K562 (cell line): ENCODE data around the gene SLC9A3. TPM values are rescaled to one million over a fixed set of nuclear protein-coding genes. Genes with fewer than 3 reads are reported as not detected.

ENCODE experiments used
- ATF7 ChIP-seq: fragments of 450-650 bp; IDR thresholded peaks from 2 replicates; pipeline ENCODE4 v1.7.1; 2014; ENCODE audit warnings: mild to moderate bottlenecking, moderate library complexity
- CBX8 ChIP-seq: fragments of 200-600 bp; sonication (generic); IDR thresholded peaks from 2 replicates; pipeline ENCODE4 v1.6.1; 2012; ENCODE audit warnings: borderline replicate concordance, mixed run types, low read depth, mild to moderate bottlenecking, moderate library complexity, mixed read lengths, low read length, control low read depth, inconsistent platforms; ENCODE audit not compliant: poor library complexity, severe bottlenecking; ENCODE audit errors: extremely low read depth
- HDGF ChIP-seq: fragments of 450-650 bp; IDR thresholded peaks from 2 replicates; pipeline ENCODE4 v1.6.1; 2016
- LCOR ChIP-seq: sonication (generic); formaldehyde crosslinking; IDR thresholded peaks from 2 replicates; pipeline ENCODE4 v1.8.0; 2022; ENCODE audit warnings: mild to moderate bottlenecking, missing genetic modification reagents
- NBN ChIP-seq: fragments of 450-650 bp; IDR thresholded peaks from 2 replicates; pipeline ENCODE4 v1.6.1; 2016; ENCODE audit warnings: low read depth, mild to moderate bottlenecking
- NFATC3 ChIP-seq: fragments of 450-650 bp; IDR thresholded peaks from 2 replicates; pipeline ENCODE4 v1.6.1; 2017; ENCODE audit warnings: mild to moderate bottlenecking
- NFYB ChIP-seq: IDR thresholded peaks from 2 replicates; pipeline ENCODE4 v1.6.1; 2011; ENCODE audit warnings: mild to moderate bottlenecking, moderate library complexity; ENCODE audit not compliant: insufficient read length; ENCODE audit errors: extremely low read depth
- NONO ChIP-seq, 2 experiments: fragments of 200-400 bp in 1 of 2; fragments of 450-650 bp in 1 of 2; formaldehyde crosslinking in 1 of 2; IDR thresholded peaks; 2 replicates each; pipeline ENCODE4 v1.6.1; 2017; ENCODE audit warnings: low read depth in 2 of 2, mild to moderate bottlenecking in 2 of 2, moderate library complexity in 2 of 2, low read length in 1 of 2
- PURB ChIP-seq: sonication (generic); formaldehyde crosslinking; IDR thresholded peaks from 2 replicates; pipeline ENCODE4 v1.9.0; 2021; ENCODE audit warnings: low read depth, mild to moderate bottlenecking, missing genetic modification reagents
- RHOXF2B ChIP-seq: fragments of 250-450 bp; sonication (Bioruptor Pico); conservative IDR thresholded peaks from 2 replicates; pipeline ENCODE4 v1.5.1; 2021
- SPI1 ChIP-seq: IDR thresholded peaks from 2 replicates; pipeline ENCODE4 v1.6.1; 2011; ENCODE audit warnings: low read depth, low read length, control low read depth, borderline replicate concordance
- TCFL5 ChIP-seq: fragments of 250-450 bp; sonication (Bioruptor Pico); conservative IDR thresholded peaks from 2 replicates; pipeline ENCODE4 v1.6.1; 2021; ENCODE audit warnings: mild to moderate bottlenecking, moderate library complexity, matching md5 sums
- ZC3H8 ChIP-seq: fragments of 450-650 bp; IDR thresholded peaks from 2 replicates; pipeline ENCODE4 v1.6.1; 2017
- ZFP36 ChIP-seq: fragments of 150-350 bp; IDR thresholded peaks from 2 replicates; pipeline ENCODE4 v1.6.1; 2018; ENCODE audit warnings: low read length, low read depth; ENCODE audit not compliant: partially characterized antibody
- ZNF408 ChIP-seq: fragments of 250-450 bp; sonication (Bioruptor Pico); IDR thresholded peaks from 2 replicates; pipeline ENCODE4 v1.4.0; 2020; ENCODE audit warnings: low read depth, mild to moderate bottlenecking, moderate library complexity
- ZNF561 ChIP-seq: fragments of 450-650 bp; formaldehyde crosslinking; conservative IDR thresholded peaks from 2 replicates; pipeline ENCODE4 v1.4.0; 2020; ENCODE audit warnings: mild to moderate bottlenecking, moderate library complexity
- polyA plus RNA-seq, 8 experiments: library from polyadenylated mRNA; depleted of rRNA in 4 of 8; stranded (reverse) in 5 of 8; unstranded in 3 of 8; fragments of >200 nt; fragmentation: Nextera tagmentation in 2 of 8; fragmentation: Illumina TruSeq in 1 of 8; extraction: Ambion mirVana in 2 of 8; extraction: Trizol in 1 of 8; gene quantifications; 2 replicates each; pipeline versions ENCODE4 v1.2.1 to v1.2.3, GENCODE V29; 2011 to 2014; ENCODE audit warnings: inconsistent platforms in 1 of 8, missing spikeins in 1 of 8
- total RNA-seq, 7 experiments: library from RNA; depleted of rRNA in 6 of 7; stranded (reverse); fragments of >200 nt in 6 of 7; fragmentation: Illumina TruSeq in 2 of 7; extraction: Trizol in 2 of 7; gene quantifications; 2 replicates each; pipeline versions ENCODE4 v1.2.1 to v1.2.3, GENCODE V29; 2011 to 2021; ENCODE audit warnings: low replicate concordance in 1 of 7
- TF ChIP-seq, protein P1 (sequence below): fragments of 450-650 bp; IDR thresholded peaks from 2 replicates; pipeline ENCODE4 v1.6.1; 2016; ENCODE audit warnings: low read depth
- TF ChIP-seq, protein P2 (sequence below), 3 experiments: fragments of 200-800 bp in 1 of 3; sonication (Bioruptor generic) in 1 of 3; sonication (generic) in 1 of 3; formaldehyde crosslinking in 1 of 3; IDR thresholded peaks; 2 replicates each; pipeline versions ENCODE4 v1.6.1 to v1.8.0; 2016 to 2022; ENCODE audit warnings: mild to moderate bottlenecking in 2 of 3, missing compliant biosample characterization in 2 of 3, missing genetic modification characterization in 2 of 3, missing genetic modification reagents in 1 of 3

SLC9A3 gene
- total and polyA plus RNA-seq, 9 of the 15 experiments (the other 6 are each of a cell fraction or from before 2014, with no cell fraction given) = 1.5 to 5.8 (median 3.7) TPM; not detected in 2

DNA sequence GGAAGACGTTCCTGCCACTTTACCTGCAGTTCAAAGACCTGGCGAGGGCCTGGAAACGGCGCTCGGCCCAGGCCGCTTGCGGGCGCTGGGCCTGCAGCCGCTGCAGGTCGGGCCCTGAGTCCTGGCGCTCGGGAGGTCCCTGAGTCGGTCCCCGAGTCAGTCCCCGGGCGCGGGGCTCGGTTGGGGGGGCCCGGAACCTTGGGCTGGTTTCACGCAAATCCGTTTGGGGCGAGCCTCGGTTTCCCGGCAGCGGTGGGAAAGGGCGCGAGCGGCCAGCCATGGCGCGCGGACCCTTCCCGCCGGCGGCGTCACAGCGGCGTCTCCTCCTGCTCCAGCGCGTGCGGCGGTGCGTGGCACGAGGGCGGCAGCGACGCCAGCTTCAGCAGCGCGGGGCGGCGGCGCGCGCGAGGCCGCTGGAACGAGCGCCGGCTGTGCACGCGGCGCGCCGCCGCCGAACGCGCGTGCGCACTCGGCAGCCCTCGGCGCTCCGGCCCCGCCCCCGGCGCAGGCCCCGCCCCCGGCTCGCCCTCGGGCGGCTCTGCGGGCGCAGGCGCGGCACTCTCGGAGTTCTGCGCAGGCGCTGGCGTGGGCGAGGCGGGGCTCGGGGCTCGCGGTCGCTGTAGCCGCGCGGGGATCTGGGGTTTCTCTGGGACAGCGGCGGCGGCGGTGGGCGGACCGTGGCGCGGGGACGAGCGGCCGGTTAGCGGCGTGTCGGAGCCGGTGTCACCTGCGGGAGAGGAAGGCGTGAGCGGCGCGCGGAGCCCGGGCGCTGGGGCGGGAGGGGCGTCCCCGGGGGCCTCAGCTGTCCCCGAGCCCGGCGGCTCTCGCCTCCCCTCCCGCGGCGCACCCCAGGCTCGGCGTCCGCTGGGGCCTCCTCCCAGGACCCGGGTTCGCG, 51.3 kb downstream of the SLC9A3 start (continued):
- TF ChIP-seq, protein P1, sequence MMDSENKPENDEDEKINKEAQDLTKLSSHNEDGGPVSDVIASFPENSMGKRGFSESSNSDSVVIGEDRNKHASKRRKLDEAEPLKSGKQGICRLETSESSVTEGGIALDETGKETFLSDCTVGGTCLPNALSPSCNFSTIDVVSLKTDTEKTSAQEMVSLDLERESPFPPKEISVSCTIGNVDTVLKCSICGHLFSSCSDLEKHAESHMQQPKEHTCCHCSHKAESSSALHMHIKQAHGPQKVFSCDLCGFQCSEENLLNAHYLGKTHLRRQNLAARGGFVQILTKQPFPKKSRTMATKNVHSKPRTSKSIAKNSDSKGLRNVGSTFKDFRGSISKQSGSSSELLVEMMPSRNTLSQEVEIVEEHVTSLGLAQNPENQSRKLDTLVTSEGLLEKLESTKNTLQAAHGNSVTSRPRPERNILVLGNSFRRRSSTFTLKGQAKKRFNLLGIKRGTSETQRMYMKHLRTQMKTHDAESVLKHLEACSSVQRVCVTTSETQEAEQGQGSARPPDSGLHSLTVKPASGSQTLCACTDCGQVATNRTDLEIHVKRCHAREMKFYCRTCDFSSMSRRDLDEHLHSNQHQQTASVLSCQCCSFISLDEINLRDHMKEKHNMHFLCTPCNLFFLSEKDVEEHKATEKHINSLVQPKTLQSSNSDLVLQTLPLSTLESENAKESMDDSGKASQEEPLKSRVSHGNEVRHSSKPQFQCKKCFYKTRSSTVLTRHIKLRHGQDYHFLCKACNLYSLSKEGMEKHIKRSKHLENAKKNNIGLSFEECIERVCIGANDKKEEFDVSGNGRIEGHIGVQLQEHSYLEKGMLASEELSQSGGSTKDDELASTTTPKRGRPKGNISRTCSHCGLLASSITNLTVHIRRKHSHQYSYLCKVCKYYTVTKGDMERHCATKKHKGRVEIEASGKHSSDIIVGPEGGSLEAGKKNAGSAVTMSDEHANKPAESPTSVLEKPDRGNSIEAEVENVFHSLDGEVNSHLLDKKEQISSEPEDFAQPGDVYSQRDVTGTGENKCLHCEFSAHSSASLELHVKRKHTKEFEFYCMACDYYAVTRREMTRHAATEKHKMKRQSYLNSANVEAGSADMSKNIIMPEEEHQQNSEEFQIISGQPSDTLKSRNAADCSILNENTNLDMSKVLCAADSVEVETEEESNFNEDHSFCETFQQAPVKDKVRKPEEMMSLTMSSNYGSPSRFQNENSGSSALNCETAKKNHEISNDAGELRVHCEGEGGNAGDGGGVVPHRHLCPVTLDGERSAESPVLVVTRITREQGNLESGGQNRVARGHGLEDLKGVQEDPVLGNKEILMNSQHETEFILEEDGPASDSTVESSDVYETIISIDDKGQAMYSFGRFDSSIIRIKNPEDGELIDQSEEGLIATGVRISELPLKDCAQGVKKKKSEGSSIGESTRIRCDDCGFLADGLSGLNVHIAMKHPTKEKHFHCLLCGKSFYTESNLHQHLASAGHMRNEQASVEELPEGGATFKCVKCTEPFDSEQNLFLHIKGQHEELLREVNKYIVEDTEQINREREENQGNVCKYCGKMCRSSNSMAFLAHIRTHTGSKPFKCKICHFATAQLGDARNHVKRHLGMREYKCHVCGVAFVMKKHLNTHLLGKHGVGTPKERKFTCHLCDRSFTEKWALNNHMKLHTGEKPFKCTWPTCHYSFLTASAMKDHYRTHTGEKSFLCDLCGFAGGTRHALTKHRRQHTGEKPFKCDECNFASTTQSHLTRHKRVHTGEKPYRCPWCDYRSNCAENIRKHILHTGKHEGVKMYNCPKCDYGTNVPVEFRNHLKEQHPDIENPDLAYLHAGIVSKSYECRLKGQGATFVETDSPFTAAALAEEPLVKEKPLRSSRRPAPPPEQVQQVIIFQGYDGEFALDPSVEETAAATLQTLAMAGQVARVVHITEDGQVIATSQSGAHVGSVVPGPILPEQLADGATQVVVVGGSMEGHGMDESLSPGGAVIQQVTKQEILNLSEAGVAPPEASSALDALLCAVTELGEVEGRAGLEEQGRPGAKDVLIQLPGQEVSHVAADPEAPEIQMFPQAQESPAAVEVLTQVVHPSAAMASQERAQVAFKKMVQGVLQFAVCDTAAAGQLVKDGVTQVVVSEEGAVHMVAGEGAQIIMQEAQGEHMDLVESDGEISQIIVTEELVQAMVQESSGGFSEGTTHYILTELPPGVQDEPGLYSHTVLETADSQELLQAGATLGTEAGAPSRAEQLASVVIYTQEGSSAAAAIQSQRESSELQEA = no peak
- TF ChIP-seq NFATC3 (no peak), ZNF561 (CRISPR knock-in tag) (no peak), CBX8 (no peak), PURB (CRISPR knock-in tag) (no peak), ZNF408 (CRISPR knock-in tag) (no peak), ATF7 (peak; percentile 50; the same call in 1 of the 2 replicates), ZFP36 (no peak), TCFL5 (CRISPR knock-in tag) (no peak), NONO (IDR thresholded peaks at IDR 0.05; ENCODE audit: low read depth in 2 of 2, low read length in 1 of 2) (peak; percentile 82 to 86), NFYB (no peak), HDGF (no peak), RHOXF2B (CRISPR knock-in tag) (no peak), LCOR (CRISPR knock-in tag) (peak; percentile 72; the same call in 1 of the 2 replicates), NBN (no peak), ZC3H8 (no peak), SPI1 (no peak)
- TF ChIP-seq, protein P2, sequence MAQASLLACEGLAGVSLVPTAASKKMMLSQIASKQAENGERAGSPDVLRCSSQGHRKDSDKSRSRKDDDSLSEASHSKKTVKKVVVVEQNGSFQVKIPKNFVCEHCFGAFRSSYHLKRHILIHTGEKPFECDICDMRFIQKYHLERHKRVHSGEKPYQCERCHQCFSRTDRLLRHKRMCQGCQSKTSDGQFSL (CRISPR knock-in tag; IDR thresholded peaks at IDR 0.05) = peak; percentile 92
- TF ChIP-seq, protein P2 (tag; IDR thresholded peaks at IDR 0.05) = peak in 1 of 2 experiments; percentile 41; a peak in 1 of 4 replicates
